Activated T-cell treated with anti-CD3 and anti-CD28 coated beads, Interleukin-2, amount 50 U/mL, for 4 hours (primary cell): ENCODE results near the gene FAM219A. TPM values are rescaled to one million over a fixed set of nuclear protein-coding genes. Genes with fewer than 3 reads are reported as not detected.

Experiments used
- ATAC-seq, 2 donors: fragments of 200-7000 bp; cut with Tn5 transposase; one replicate each; pipeline ENCODE4 v1.10.0; 2021
- DNase-seq: peaks from one replicate; pipeline ENCODE4 v3.0.0-alpha.2; 2020
- H3K27me3 Mint-ChIP-seq: one replicate; pipeline ENCODE4 v1.8.0; 2021; ENCODE audit warnings: low read depth, mixed read lengths
- H3K36me3 Mint-ChIP-seq: one replicate; pipeline ENCODE4 v1.8.0; 2022; ENCODE audit warnings: mixed read lengths; ENCODE audit not compliant: insufficient read depth
- H3K4me1 Mint-ChIP-seq: one replicate; pipeline ENCODE4 v1.8.0; 2021; ENCODE audit warnings: low read depth, mixed read lengths
- H3K4me3 Mint-ChIP-seq: one replicate; pipeline ENCODE4 v1.8.0; 2021; ENCODE audit warnings: mild to moderate bottlenecking, moderate library complexity, mixed read lengths
- H3K9me3 Mint-ChIP-seq: one replicate; pipeline ENCODE4 v1.8.0; 2021; ENCODE audit warnings: mixed read lengths
- total RNA-seq, 3 donors: library from RNA; stranded (reverse); gene quantifications; one replicate each; pipeline ENCODE4 v1.2.1, GENCODE V29; 2021

FAM219A gene
- total RNA-seq, 3 donors from 2014 or later = 23.1 to 31.2 (median 26.4) TPM

- DNase-seq (no peak), ATAC-seq (no peak)
- no peaks in the 10 kb centered on the region for H3K36me3 Mint-ChIP-seq
- no peaks in the 10 kb centered on the region for H3K27me3 Mint-ChIP-seq
- H3K4me1 Mint-ChIP-seq = no peaks in the 10 kb centered on the region
- no peak overlapping the region for H3K4me3 Mint-ChIP-seq
- H3K9me3 Mint-ChIP-seq = no peaks in the 10 kb centered on the region
Observed at GRCh38 chr9:34412336-34412735, 46.0 kb downstream of the FAM219A start.

- DNase-seq (no peak), ATAC-seq (no peak)
- H3K27me3 Mint-ChIP-seq = no peaks in the 10 kb centered on the region
- no peaks in the 10 kb centered on the region for H3K9me3 Mint-ChIP-seq
- H3K4me3 Mint-ChIP-seq = no peak overlapping the region
- H3K4me1 Mint-ChIP-seq = no peaks in the 10 kb centered on the region
- peaks cover 2% of the 10 kb centered on the region for H3K36me3 Mint-ChIP-seq
Observed at GRCh38 chr9:34409154-34409553, 49.2 kb downstream of the FAM219A start.

GRCh38 chr9:34408173-34408572 is 50.2 kb downstream of the FAM219A start:
- H3K27me3 Mint-ChIP-seq = no peaks in the 10 kb centered on the region
- peaks cover 4% of the 10 kb centered on the region for H3K36me3 Mint-ChIP-seq
- no peaks in the 10 kb centered on the region for H3K4me1 Mint-ChIP-seq
- DNase-seq (no peak), ATAC-seq (no peak)
- no peaks in the 10 kb centered on the region for H3K9me3 Mint-ChIP-seq
- H3K4me3 Mint-ChIP-seq = no peak overlapping the region

- H3K9me3 Mint-ChIP-seq = no peaks in the 10 kb centered on the region
- no peak overlapping the region for H3K4me3 Mint-ChIP-seq
- no peaks in the 10 kb centered on the region for H3K27me3 Mint-ChIP-seq
Observed at GRCh38 chr9:34406219-34406618, 52.2 kb downstream of the FAM219A start.

GRCh38 chr9:34405719-34406118 is 52.7 kb downstream of the FAM219A start:
- Mint-ChIP-seq H3K9me3 (no peaks in the 10 kb centered on the region), H3K4me3 (no peak overlapping the region), H3K4me1 (no peaks in the 10 kb centered on the region), H3K27me3 (no peaks in the 10 kb centered on the region), H3K36me3 (peaks cover 8% of the 10 kb centered on the region)
- DNase-seq (no peak), ATAC-seq (no peak)

More at GRCh38 chr9:34406219-34406618, 52.2 kb downstream of the FAM219A start:
- DNase-seq = no peak
- no peaks in the 10 kb centered on the region for H3K4me1 Mint-ChIP-seq
- H3K36me3 Mint-ChIP-seq = peaks cover 8% of the 10 kb centered on the region
- no peak for ATAC-seq

- Mint-ChIP-seq H3K4me1 (no peaks in the 10 kb centered on the region), H3K27me3 (no peaks in the 10 kb centered on the region), H3K9me3 (no peaks in the 10 kb centered on the region), H3K4me3 (no peak overlapping the region), H3K36me3 (peaks cover 12% of the 10 kb centered on the region)
- DNase-seq = peak; percentile 49
- no peak for ATAC-seq
Observed at GRCh38 chr9:34403554-34404380, 54.6 kb downstream of the FAM219A start.

GRCh38 chr9:34400686-34401602 is 57.4 kb downstream of the FAM219A start:
- ATAC-seq (no peak), DNase-seq (no peak)
- H3K27me3 Mint-ChIP-seq = no peaks in the 10 kb centered on the region
- H3K36me3 Mint-ChIP-seq = peaks cover 12% of the 10 kb centered on the region
- no peak overlapping the region for H3K4me3 Mint-ChIP-seq
- H3K9me3 Mint-ChIP-seq = no peaks in the 10 kb centered on the region
- H3K4me1 Mint-ChIP-seq = no peaks in the 10 kb centered on the region

- ATAC-seq (no peak), DNase-seq (no peak)
- Mint-ChIP-seq H3K4me1 (no peaks in the 10 kb centered on the region), H3K36me3 (peaks cover 12% of the 10 kb centered on the region), H3K4me3 (no peak overlapping the region), H3K27me3 (no peaks in the 10 kb centered on the region), H3K9me3 (no peaks in the 10 kb centered on the region)
Observed at GRCh38 chr9:34400275-34400674, 58.1 kb downstream of the FAM219A start.

- no peak for ATAC-seq
- H3K4me1 Mint-ChIP-seq = no peaks in the 10 kb centered on the region
- no peaks in the 10 kb centered on the region for H3K27me3 Mint-ChIP-seq
- no peak for DNase-seq
- peaks cover 10% of the 10 kb centered on the region for H3K36me3 Mint-ChIP-seq
- no peak overlapping the region for H3K4me3 Mint-ChIP-seq
- no peaks in the 10 kb centered on the region for H3K9me3 Mint-ChIP-seq
Observed at GRCh38 chr9:34399729-34400128, 58.6 kb downstream of the FAM219A start.

GRCh38 chr9:34398875-34399274 is 59.5 kb downstream of the FAM219A start:
- no peak for DNase-seq

GRCh38 chr9:34396276-34397214 is 61.8 kb downstream of the FAM219A start:
- ATAC-seq (no peak), DNase-seq (no peak)
- Mint-ChIP-seq H3K4me3 (no peak overlapping the region), H3K4me1 (no peaks in the 10 kb centered on the region), H3K36me3 (peaks cover 4% of the 10 kb centered on the region), H3K9me3 (no peaks in the 10 kb centered on the region), H3K27me3 (peaks cover under 1% of the 10 kb centered on the region)

More at GRCh38 chr9:34398875-34399274, 59.5 kb downstream of the FAM219A start:
- no peak for ATAC-seq
- Mint-ChIP-seq H3K4me3 (no peak overlapping the region), H3K27me3 (no peaks in the 10 kb centered on the region), H3K9me3 (no peaks in the 10 kb centered on the region), H3K4me1 (no peaks in the 10 kb centered on the region), H3K36me3 (peaks cover 10% of the 10 kb centered on the region)

- Mint-ChIP-seq H3K4me1 (no peaks in the 10 kb centered on the region), H3K36me3 (no peaks in the 10 kb centered on the region), H3K4me3 (no peak overlapping the region), H3K27me3 (peaks cover 6% of the 10 kb centered on the region), H3K9me3 (no peaks in the 10 kb centered on the region)
- ATAC-seq (no peak), DNase-seq (no peak)
Observed at GRCh38 chr9:34392511-34392910, 65.9 kb downstream of the FAM219A start.

GRCh38 chr9:34387239-34387638 is 71.1 kb downstream of the FAM219A start:
- H3K9me3 Mint-ChIP-seq = no peaks in the 10 kb centered on the region
- no peak for ATAC-seq

GRCh38 chr9:34386656-34387055 is 71.7 kb downstream of the FAM219A start:
- H3K9me3 Mint-ChIP-seq = no peaks in the 10 kb centered on the region
- ATAC-seq = no peak
- no peaks in the 10 kb centered on the region for H3K4me1 Mint-ChIP-seq
- H3K27me3 Mint-ChIP-seq = peaks cover 6% of the 10 kb centered on the region
- H3K36me3 Mint-ChIP-seq = no peaks in the 10 kb centered on the region
- no peak for DNase-seq
- H3K4me3 Mint-ChIP-seq = no peak overlapping the region

More at GRCh38 chr9:34387239-34387638, 71.1 kb downstream of the FAM219A start:
- Mint-ChIP-seq H3K27me3 (peaks cover 6% of the 10 kb centered on the region), H3K4me3 (no peak overlapping the region), H3K36me3 (no peaks in the 10 kb centered on the region), H3K4me1 (no peaks in the 10 kb centered on the region)
- no peak for DNase-seq
